Prostate gland (tissue), 2 donors: ENCODE data around the gene ATAD3C. TPM values are rescaled to one million over a fixed set of nuclear protein-coding genes. Genes with fewer than 3 reads are reported as not detected.
"Not testable (repeated sequence)": the region's sequence is repeated elsewhere in the genome, so short reads cannot be mapped to it uniquely, and the experiment has no call there.

ENCODE experiments used
- DNase-seq: peaks from one replicate; pipeline ENCODE4 v3.0.0-alpha.2; 2019; ENCODE audit warnings: low spot score
- H3K27ac ChIP-seq, 2 donors: fragments of 200-600 bp; sonication (generic); 2 replicates each; pipeline ENCODE4 v1.5.1; 2017 to 2019
- H3K27me3 ChIP-seq: fragments of 200-600 bp; sonication (generic); replicated peaks from 2 replicates; pipeline ENCODE4 v1.5.1; 2019; ENCODE audit not compliant: insufficient read depth
- H3K36me3 ChIP-seq, 2 donors: fragments of 200-600 bp; sonication (generic); 1 replicate in 1 of 2; 2 replicates in 1 of 2; pipeline versions ENCODE4 v1.5.1 to v1.8.1; 2017 to 2019
- H3K4me1 ChIP-seq: fragments of 200-600 bp; sonication (generic); replicated peaks from 2 replicates; pipeline ENCODE4 v1.5.1; 2019
- H3K4me3 ChIP-seq, 2 donors: fragments of 200-600 bp; sonication (generic); 2 replicates each; pipeline ENCODE4 v1.5.1; 2017 to 2019
- H3K9me3 ChIP-seq: fragments of 200-600 bp; sonication (generic); 2 replicates; pipeline ENCODE4 v1.5.1; 2017
- CTCF ChIP-seq, 4 experiments: fragments of 200-600 bp in 2 of 4; fragments of 450-650 bp in 2 of 4; sonication (generic) in 2 of 4; IDR thresholded peaks; 1 replicate in 3 of 4; 2 replicates in 1 of 4; pipeline ENCODE4 v1.5.1; 2016 to 2019; ENCODE audit warnings: antibody characterized with exemption in 4 of 4, mild to moderate bottlenecking in 2 of 4, moderate library complexity in 2 of 4
- POLR2A ChIP-seq: fragments of 450-650 bp; IDR thresholded peaks from one replicate; pipeline ENCODE4 v1.6.1; 2016; ENCODE audit warnings: antibody characterized with exemption, mild to moderate bottlenecking
- POLR2AphosphoS5 ChIP-seq: sonication (generic); formaldehyde crosslinking; IDR thresholded peaks from one replicate; pipeline ENCODE4 v1.6.1; 2017; ENCODE audit warnings: antibody characterized with exemption
- WGBS: methylation state at CpG from one replicate; pipeline ENCODE4 v1.1.5; 2018; 5-methylcytosine and 5-hydroxymethylcytosine counted together
- intact Hi-C: fragments of 100-400 bp; cut with DNase I; formaldehyde crosslinking; loops from one replicate; pipeline ENCODE4 v1.14.2; 2022
- total RNA-seq, 2 donors: library from RNA; depleted of rRNA; stranded (reverse); fragments of >200 nt; gene quantifications; one replicate each; pipeline ENCODE4 v1.1.0, GENCODE V29; 2016

ATAD3C gene
- total RNA-seq, 2 donors from 2014 or later = 7.3 to 9.9 TPM

- peaks cover 13% of the 10 kb centered on the region for H3K4me1 ChIP-seq
- TF ChIP-seq POLR2A (no peak), CTCF (IDR thresholded peaks at IDR 0.05) (peak; percentile 74 to 91 (median 88))
- no peaks in the 10 kb centered on the region for H3K9me3 ChIP-seq
- no peaks in the 10 kb centered on the region for H3K36me3 ChIP-seq
- intact Hi-C loops = loop anchor here (5.0 kb wide), 1 partner anchor 34 kb away; the partner anchor contains the start of gene MRPL20
- H3K27ac ChIP-seq = peak overlapping the region in 1 of 2 donors; percentile 0
- no peaks in the 10 kb centered on the region for H3K27me3 ChIP-seq
- WGBS = 28% methylated on average over 26 of the region's 29 CpGs
- DNase-seq = no peak
- no peak overlapping the region for H3K4me3 ChIP-seq
Measured at GRCh38 chr1:1441002-1441888, 8.2 kb upstream of the ATAD3C start.

GRCh38 chr1:1442069-1442770 lies 7.3 kb upstream of the ATAD3C start:
- TF ChIP-seq POLR2A = no peak
- no peak for TF ChIP-seq CTCF (IDR thresholded peaks at IDR 0.05)
- no peak for TF ChIP-seq POLR2AphosphoS5
- no peaks in the 10 kb centered on the region for H3K9me3 ChIP-seq
- H3K36me3 ChIP-seq = no peaks in the 10 kb centered on the region
- 77% methylated on average over 32 of the region's 32 CpGs for whole genome bisulfite sequencing
- DNase-seq = peak; percentile 4
- intact Hi-C loops = loop anchor here (5.0 kb wide), 1 partner anchor 35 kb away; the partner anchor contains the start of gene MRPL20
- H3K27me3 ChIP-seq = no peaks in the 10 kb centered on the region
- H3K4me1 ChIP-seq = peaks cover 7% of the 10 kb centered on the region
- no peak overlapping the region for H3K4me3 ChIP-seq
- H3K27ac ChIP-seq = no peak overlapping the region

- DNase-seq, intact Hi-C loops, H3K4me3 ChIP-seq, H3K9me3 ChIP-seq, H3K27ac ChIP-seq, H3K4me1 ChIP-seq, H3K27me3 ChIP-seq, H3K36me3 ChIP-seq: not testable (repeated sequence)
- 93% methylated on average over 19 of the region's 19 CpGs for WGBS
Measured at GRCh38 chr1:1446631-1447030, 2.9 kb upstream of the ATAD3C start.

- H3K4me3 ChIP-seq, H3K27me3 ChIP-seq, H3K9me3 ChIP-seq, H3K27ac ChIP-seq, DNase-seq, intact Hi-C loops, H3K36me3 ChIP-seq, H3K4me1 ChIP-seq: not testable (repeated sequence)
- 91% methylated on average over 22 of the region's 22 CpGs for WGBS
Measured at GRCh38 chr1:1450616-1451015, 1.1 kb downstream of the ATAD3C start.

- Histone ChIP-seq H3K9me3 (no peaks in the 10 kb centered on the region), H3K4me3 (no peak overlapping the region), H3K4me1 (no peaks in the 10 kb centered on the region), H3K27me3 (no peaks in the 10 kb centered on the region), H3K36me3 (no peaks in the 10 kb centered on the region), H3K27ac (no peak overlapping the region)
- TF ChIP-seq POLR2A (no peak), CTCF (IDR thresholded peaks at IDR 0.05) (no peak)
- DNase-seq = no peak
- WGBS = 77% methylated on average over 26 of the region's 26 CpGs
- intact Hi-C loops = no loop called here
Measured at GRCh38 chr1:1451696-1452364, 2.3 kb downstream of the ATAD3C start.

- intact Hi-C loops, H3K9me3 ChIP-seq, H3K36me3 ChIP-seq, H3K4me3 ChIP-seq, DNase-seq, H3K27me3 ChIP-seq, H3K27ac ChIP-seq, H3K4me1 ChIP-seq: not testable (repeated sequence)
- WGBS = 15% methylated on average over 8 of the region's 8 CpGs
Measured at GRCh38 chr1:1452365-1452739, 2.9 kb downstream of the ATAD3C start.
